Stomach (tissue), 4 donors: ENCODE data around the gene PCNX3.

Experiments used
- EP300 ChIP-seq: sonication (generic); formaldehyde crosslinking; IDR thresholded peaks from one replicate; pipeline ENCODE4 v1.6.1; 2017; ENCODE audit warnings: antibody characterized with exemption
- POLR2A ChIP-seq, 4 donors: fragments of 450-650 bp; IDR thresholded peaks; one replicate each; pipeline ENCODE4 v1.6.1; 2016; ENCODE audit warnings: antibody characterized with exemption in 4 of 4, control low read depth in 2 of 4, mild to moderate bottlenecking in 1 of 4, moderate library complexity in 1 of 4
- TF ChIP-seq, protein P1 (sequence below), 7 experiments: fragments of 450-650 bp in 4 of 7; fragments of 200-600 bp in 3 of 7; sonication (generic) in 3 of 7; IDR thresholded peaks; one replicate each; pipeline ENCODE4 v1.5.1; 2016 to 2019; ENCODE audit warnings: antibody characterized with exemption in 7 of 7, control low read depth in 2 of 7, mild to moderate bottlenecking in 1 of 7

DNA sequence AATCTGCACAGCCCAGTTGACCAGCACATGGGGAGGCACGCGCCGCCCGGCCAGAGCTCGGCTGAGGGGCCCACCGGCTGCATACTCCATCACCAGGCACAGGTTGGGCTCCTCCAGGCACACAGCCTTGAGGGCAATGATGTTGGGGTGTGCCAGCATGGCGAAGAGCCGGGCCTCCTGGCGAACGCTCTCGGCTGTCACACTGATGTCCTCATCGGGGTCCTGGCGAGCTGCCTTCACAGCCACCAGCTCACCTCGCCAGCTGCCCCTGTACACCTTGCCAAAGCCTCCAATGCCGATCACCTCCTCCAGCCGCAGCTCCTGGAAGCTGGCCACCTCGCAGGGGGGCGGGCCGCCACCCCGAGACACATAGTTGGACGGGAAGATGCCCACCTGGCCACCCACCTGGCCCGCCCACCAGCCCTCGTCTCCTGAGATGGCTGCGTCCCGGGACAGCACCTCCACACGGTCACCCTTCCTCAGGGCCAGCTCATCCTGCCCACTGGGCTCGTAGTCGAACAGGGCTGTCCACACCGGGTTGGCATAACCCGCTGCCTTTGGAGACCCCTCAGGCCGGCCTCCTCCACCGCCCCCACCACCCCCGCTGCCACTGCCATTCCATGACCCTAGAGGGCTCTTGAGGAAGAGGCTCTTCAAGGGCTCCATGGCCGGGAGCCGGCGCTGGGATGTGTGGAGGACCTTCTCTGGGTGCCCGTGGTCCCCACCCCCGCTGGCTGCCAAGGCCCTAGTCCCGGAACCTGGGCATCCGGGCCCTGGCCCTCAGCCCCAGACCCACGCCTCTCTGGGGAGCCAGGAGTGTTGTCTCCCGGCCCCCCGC, 2.3 kb upstream of the PCNX3 start:
- TF ChIP-seq, protein P1, sequence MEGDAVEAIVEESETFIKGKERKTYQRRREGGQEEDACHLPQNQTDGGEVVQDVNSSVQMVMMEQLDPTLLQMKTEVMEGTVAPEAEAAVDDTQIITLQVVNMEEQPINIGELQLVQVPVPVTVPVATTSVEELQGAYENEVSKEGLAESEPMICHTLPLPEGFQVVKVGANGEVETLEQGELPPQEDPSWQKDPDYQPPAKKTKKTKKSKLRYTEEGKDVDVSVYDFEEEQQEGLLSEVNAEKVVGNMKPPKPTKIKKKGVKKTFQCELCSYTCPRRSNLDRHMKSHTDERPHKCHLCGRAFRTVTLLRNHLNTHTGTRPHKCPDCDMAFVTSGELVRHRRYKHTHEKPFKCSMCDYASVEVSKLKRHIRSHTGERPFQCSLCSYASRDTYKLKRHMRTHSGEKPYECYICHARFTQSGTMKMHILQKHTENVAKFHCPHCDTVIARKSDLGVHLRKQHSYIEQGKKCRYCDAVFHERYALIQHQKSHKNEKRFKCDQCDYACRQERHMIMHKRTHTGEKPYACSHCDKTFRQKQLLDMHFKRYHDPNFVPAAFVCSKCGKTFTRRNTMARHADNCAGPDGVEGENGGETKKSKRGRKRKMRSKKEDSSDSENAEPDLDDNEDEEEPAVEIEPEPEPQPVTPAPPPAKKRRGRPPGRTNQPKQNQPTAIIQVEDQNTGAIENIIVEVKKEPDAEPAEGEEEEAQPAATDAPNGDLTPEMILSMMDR (IDR thresholded peaks at IDR 0.05): no peak
- TF ChIP-seq POLR2A (IDR thresholded peaks at IDR 0.05) (no peak), EP300 (no peak)
